Measurements from ENCODE around the gene CMTR2.

DNA sequence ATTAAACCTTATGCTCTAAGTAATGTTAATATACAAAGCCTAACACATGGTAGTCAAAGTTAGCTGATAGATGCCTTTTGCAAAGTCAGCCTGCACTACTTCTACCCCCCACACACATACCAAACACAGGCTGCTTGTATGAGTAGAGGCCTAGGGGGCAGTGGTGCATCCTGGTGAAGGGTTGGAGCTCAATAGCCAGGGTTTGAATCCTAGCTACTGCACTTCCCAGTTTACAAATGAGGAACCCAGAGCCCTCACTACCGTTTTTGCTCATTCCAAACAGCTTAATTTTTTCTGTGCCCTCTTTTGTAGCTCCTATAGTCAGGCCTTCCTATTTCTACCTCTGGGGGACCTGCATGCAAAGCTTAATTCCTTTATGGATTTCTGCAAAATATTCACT lies 39.8 kb downstream of the CMTR2 start:
- TF ChIP-seq, protein P1, sequence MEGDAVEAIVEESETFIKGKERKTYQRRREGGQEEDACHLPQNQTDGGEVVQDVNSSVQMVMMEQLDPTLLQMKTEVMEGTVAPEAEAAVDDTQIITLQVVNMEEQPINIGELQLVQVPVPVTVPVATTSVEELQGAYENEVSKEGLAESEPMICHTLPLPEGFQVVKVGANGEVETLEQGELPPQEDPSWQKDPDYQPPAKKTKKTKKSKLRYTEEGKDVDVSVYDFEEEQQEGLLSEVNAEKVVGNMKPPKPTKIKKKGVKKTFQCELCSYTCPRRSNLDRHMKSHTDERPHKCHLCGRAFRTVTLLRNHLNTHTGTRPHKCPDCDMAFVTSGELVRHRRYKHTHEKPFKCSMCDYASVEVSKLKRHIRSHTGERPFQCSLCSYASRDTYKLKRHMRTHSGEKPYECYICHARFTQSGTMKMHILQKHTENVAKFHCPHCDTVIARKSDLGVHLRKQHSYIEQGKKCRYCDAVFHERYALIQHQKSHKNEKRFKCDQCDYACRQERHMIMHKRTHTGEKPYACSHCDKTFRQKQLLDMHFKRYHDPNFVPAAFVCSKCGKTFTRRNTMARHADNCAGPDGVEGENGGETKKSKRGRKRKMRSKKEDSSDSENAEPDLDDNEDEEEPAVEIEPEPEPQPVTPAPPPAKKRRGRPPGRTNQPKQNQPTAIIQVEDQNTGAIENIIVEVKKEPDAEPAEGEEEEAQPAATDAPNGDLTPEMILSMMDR (IDR thresholded peaks at IDR 0.05) = peak; percentile 20
- TF ChIP-seq EZH2 (IDR thresholded peaks at IDR 0.05) (no peak), EZH2phosphoT487 (IDR thresholded peaks at IDR 0.05) (no peak)
